Lung microvascular endothelial cell (primary cell): ENCODE data around the gene KRTAP5-6. TPM values are rescaled to one million over a fixed set of nuclear protein-coding genes. Genes with fewer than 3 reads are reported as not detected.
A peak's percentile ranks its signal among the peaks of the same experiment; 100 is the strongest.
"Not testable (repeated sequence)": the region's sequence is repeated elsewhere in the genome, so short reads cannot be mapped to it uniquely, and the experiment has no call there.

Experiments
- DNase-seq, 2 donors: peaks; one replicate each; pipeline versions ENCODE4 v3.0.0 to v3.0.0-alpha.2; 2010; ENCODE audit warnings: low read depth in 2 of 2
- total RNA-seq: library from RNA; depleted of rRNA; stranded (reverse); fragments of >200 nt; gene quantifications from 2 replicates; pipeline ENCODE4 v1.2.1, GENCODE V29; 2014

The KRTAP5-6 gene
- total RNA-seq, 1 donor from 2014 or later: not detected

DNA sequence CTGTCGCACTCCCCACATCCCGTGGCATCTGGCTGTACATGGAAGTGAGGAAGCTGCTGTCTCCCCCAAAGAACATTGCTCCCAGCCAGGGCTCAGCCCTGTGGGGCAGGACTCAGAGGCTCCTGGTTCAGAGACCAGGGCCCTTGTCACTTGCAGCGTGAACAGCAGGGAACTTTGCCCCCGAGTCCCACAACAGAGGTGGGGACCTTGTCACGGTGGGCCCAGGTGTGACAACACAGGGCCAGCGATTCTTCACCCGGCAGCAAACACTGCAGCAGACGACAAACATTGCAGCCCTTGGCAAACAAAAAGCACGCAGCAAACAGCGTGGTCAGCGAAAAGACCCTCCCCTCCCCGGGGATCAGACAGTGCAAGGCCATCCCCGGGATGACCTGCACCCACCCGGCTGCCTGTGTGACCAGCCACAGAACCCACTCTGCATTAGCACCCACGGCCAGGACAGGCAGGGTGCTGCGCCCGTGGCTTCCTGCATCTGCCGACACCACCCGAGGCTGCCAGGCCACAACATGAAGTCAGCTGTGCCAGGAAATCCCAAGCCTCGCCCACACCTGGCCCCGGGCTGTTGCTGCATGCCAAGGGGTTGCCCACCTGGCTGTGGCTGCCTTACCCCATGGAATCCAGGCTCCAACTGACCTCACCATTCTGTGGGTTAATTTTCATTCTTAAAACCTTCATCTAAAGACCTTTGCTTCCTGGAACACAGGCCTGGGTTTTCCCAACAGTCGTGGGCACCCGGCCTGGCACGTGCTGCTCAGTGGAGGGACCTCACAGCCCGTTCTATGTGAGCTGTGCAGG lies 35.3 kb upstream of the KRTAP5-6 start:
- DNase-seq: not testable (repeated sequence)

DNA sequence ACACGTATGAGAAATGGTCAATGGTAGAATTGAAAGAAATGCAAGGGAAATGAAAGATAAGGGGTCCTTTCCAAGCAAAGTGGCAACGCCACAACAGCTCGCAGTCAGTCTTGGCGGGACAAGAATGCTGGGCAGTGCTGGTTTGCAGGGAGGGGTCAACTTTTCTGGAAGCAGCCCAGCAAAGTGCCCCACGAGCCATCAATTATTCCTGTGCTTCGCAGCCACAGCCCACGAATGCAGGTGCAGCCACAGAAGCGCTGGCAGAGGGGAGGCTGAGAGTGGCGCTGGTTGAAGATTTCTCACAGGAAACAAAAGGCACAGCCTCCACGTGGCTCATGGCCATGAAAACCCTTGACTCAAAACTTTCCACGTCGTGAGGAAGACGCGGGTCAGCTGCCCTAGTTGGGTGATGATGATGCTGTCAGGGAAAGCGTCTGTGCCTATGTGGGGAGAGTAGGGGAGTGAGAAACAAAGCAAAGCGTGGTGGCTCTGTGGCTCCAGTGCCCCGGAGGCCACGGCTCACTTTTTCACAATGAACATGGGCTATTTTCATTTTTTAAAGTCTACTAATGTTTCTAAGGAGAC lies 34.2 kb upstream of the KRTAP5-6 start:
- not testable (repeated sequence) for DNase-seq

DNA sequence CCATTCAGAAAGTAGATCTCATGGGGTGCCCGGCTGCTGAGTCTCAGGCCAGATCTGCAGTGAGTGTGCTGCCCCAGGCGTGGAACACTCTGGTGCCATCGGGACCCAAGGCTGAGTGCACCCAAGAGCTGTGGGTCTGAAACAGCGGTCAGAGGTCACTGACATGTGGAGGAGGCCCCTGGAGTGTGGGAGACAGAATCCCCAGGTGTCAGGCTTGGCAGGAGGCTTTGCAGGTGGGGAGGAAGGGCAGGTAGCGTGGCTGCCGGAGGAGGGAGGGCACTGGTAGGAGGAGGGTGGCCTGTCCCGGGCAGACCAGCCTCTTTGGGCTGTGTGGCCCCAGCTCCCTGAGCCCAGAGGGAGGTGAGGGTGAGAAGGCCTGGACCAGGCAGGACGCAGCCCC lies 31.7 kb upstream of the KRTAP5-6 start:
- no peak for DNase-seq

DNA sequence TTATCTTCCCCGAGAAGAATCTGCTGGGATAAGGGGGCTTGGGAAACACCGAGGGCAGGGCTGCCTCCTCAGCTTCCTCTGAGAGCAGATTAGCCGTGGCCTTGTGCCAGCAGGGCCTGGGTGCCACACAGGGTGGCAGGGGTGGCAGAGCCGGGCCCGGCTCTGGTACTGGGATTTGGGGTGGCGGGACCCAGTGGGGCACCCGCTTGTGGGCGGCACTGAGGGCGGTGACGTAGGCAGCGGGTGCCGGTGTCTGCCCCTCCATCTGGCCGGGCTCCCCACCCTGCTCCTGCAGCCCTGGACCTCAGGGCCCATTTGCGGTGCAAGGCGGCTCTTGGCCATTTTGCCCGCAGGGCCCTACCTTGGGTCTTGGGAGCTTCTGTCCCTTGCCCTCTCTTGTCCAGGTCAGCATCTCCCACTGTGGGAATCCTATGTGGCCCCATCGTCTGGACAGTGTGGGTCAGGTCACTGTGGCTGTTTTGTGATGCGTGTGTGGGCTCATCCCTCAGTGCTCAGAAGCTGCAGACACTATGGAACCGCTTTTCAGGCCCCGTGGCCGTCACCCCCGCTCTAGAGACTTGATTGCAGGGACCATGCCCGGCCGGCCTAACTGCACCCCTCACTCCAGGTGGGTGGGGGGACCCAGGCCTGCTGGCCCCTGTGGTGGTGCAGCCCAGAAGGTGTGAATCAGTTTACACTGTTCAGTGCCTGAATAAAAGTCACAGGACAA lies 29.7 kb upstream of the KRTAP5-6 start:
- DNase-seq: no peak

DNA sequence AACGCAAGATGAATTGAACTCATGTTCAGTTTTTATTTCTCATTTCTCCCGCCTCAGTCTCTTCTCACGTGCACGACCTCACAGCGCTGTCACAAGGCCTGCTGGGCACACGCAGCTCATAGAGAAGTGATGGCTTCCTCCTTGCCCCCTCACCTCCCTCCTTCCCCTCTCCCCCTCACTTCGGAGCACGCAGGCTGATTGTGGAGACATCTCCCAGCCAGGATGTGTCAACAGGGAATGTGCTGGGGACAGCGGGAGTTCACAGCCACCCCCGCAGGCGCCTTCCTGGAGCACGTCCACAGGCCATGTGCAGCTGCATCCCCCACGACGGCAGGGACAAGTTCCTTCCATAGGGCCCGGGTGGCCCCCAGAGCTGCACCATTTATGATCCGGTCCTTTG lies 29.1 kb upstream of the KRTAP5-6 start:
- DNase-seq: peak in 1 of 2 donors; percentile 34

DNA sequence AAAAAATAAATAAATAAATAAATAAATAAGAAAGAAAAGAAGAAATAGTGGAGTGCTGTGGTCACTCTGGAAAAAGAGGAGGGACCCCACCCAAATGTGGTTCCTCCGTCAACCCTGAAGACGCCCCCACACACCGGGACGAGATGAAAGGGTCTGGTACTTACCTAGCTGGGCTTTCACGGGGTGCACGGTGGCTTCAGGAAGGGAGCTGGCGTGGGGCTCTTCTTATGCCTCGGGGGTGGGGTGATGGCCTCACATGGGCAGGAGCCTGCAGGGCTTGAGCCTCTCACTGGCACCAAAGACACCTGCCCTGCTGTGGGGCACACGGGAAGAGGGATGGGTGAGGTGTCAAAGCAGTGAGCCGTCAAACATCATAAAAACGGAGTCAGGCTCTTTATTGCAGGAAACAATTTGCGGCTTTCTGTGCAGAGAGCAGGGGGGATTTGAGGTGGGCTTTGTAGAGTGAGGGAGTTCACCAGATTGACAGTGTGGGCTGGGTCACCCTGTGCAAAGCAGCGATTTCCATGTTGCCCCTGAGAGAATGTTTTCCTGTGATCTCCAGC lies 28.0 kb upstream of the KRTAP5-6 start:
- DNase-seq: no peak

DNA sequence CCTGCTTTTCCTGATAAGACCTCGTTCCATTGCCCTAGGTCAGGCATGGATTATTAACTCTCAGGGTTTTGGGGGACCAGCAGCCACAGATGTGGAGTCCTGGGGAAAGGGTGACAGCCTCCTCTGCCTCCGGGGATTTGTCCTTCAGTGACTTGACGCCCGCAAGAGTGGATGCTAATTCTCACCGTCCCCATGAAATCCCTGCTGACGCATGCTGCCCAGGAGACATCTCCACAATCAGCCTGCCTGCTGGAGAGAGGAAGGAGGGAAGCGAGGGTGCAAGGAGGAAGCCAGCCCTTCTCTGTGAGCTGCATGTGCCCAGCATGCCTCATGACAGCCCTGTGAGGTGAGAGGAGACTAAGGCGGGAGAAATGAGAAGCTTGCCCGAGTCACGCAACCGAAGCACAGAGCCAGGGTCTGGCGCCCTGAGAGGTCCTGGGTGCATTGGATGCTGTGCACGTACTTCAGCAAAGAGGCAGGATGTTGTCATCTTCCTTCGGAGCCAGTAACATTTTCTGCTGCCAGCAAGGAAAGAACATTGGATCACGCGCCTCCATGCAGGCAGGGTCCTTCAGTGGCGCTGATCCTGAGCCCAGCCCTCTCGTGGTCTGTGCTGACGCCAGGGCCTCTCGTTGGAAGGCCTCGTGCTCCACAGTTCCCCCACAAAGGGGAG lies 27.3 kb upstream of the KRTAP5-6 start:
- DNase-seq: no peak

DNA sequence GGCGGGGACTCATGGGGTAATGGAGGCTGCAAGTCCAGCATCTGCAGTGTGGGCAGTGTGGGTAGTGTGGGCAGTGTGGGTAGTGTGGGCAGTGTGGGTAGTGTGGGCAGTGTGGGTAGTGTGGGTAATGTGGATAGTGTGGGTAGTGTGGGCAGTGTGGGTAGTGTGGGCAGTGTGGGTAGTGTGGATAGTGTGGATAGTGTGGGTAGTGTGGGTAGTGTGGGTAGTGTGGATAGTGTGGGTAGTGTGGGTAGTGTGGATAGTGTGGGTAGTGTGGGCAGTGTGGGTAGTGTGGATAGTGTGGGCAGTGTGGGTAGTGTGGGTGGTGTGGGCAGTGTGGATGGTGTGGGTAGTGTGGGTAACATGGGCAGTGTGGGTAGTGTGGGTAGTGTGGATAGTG lies 26.5 kb upstream of the KRTAP5-6 start:
- not testable (repeated sequence) for DNase-seq

DNA sequence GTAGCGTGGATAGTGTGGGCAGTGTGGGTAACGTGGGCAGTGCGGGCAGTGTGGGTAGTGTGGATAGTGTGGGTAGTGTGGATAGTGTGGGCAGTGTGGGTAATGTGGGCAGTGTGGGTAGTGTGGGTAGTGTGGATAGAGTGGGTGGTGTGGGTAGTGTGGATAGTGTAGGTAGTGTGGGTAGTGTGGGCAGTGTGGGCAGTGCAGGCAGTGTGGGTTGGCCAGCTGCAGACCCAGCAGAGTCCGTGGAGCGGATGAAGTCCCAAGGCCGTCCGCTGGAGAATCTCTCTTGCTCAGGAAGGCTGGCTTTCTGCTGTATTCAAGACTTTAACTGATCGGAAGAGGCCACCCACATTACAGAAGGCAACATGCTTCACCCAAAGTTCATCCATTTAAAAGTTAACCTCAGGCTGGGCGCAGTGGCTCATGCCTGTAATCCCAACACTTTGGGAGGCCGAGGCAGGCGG lies 26.1 kb upstream of the KRTAP5-6 start:
- DNase-seq: no peak

DNA sequence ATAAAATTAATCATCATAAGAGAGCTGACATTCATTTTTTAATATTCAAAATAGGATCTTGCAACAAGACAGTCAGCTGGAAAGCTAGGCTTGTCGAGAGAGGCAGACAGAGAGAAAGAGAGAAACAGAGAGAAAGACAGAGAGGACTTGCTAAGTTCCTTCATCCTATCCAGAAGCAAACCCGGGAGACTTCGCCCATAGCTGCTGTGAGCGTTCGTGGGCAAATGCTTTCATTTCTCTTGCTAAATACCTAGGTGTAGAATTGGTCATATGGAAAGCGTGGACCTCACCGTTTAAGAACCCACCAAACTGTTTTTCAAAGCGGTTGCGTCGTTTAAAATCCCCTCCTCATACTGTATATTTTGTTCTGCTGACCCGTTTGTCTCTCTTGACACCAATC lies 25.3 kb upstream of the KRTAP5-6 start:
- DNase-seq: no peak

DNA sequence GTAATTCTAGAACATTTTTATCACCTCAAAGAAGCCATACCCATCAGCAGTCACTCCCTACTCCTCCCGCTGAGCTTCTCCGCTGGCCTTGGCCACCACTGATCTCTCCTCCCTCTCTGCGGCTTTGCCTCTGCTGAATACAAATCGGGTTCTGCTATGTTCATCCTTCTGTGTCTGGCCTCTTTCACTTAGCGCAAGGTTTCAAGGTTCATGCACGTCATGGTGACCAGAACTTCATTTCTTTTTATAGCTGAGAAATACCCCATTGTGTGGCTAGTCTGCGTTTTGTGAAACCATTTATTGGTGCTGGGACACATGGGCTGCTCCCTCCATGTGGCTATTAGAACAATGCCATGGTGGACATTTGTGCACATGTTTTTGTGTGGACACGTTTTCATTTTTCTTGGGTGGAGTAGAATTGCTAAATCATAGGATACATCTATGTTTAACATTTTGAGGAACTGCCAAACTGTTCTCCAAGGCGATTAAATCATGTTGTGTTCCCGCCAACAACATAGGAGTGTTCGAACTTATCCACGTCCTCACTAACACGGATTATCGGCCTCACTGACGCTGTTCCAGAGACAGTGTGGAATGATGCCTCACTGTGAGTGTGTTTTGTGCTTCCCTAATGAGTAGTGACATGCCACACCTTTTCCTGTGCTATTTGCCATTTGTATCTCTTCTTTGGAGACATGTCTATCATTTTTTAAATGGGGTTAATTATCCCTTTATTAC lies 24.2 kb upstream of the KRTAP5-6 start:
- DNase-seq: peak in 1 of 2 donors; percentile 84

DNA sequence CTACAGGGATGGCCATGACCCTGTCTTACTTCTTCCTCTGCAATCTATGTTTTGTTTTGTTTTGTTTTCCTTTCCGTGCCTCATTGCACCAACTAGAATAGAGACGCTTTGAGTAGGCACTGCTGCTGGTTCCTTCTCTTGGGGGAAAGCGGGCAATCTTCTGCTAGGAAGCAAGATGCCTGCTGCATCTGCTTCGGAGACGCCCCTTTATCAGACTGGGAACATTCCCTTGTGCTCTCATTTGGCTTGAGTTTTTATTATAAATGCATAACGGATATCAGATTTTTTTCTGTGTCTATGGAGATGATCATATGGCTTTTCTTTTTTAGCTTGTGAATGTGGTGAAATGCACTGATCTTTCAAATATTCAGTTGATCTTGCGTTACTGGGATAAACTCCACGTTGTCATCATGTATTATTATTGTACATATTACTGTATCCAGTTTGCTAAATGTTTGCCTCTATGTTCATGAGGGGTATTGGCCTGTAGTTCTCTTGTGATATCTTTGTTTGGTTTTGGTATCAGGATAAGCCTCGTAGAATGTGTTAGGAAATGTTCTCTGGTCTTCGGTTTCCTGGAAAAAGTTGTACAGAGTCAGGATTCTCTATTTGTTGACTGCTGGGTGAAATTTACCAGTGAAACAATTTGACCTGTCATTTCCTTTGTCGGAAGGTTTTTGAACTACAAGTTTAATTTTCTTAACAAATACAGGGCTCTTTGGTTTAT lies 23.4 kb upstream of the KRTAP5-6 start:
- DNase-seq: peak in 1 of 2 donors; percentile 95

DNA sequence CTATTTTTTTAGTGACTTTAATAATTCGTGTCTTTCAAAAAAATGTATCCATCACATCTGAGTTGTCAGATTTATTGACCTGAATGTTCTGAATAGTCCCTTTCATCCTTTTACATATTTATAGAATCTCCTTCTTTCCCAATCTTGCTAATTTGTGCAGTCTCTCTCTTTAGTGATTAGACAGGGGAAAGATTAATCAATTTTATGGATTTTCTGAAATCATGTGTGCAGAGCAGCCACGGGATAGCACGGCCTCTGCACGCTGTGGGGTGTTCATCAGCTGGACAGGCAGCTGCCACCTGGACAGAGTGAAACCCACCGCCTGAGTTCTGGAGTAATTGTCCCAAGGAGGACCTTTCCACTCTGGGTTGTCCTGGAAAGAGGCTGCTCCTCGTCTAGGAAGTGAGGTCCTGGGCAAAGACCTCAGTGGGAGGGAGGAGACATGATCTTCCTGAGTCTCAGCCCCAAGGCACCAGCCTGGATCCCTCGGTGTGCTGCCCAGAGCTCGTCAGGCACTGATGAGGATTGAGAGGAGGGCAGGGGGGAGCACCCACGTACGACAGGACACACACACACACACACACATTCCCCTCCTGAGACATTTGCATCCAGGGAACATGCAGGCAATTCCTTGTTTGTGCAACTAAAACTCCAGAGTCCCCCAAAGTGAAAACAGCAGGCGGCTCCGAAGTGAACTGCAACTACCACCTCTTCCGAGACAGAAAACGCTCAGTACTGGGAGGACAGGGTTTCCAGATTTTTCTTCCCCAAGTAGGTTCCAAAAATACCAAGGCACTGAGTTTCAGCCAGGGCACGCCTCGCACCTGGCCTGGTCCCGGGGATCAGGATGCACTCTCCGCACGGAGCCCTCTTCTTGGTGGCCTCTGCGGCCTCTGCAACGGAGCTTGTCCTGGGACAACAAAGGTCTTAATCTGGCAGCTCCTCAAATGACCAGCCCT lies 22.5 kb upstream of the KRTAP5-6 start:
- peak in 1 of 2 donors; percentile 63 for DNase-seq

DNA sequence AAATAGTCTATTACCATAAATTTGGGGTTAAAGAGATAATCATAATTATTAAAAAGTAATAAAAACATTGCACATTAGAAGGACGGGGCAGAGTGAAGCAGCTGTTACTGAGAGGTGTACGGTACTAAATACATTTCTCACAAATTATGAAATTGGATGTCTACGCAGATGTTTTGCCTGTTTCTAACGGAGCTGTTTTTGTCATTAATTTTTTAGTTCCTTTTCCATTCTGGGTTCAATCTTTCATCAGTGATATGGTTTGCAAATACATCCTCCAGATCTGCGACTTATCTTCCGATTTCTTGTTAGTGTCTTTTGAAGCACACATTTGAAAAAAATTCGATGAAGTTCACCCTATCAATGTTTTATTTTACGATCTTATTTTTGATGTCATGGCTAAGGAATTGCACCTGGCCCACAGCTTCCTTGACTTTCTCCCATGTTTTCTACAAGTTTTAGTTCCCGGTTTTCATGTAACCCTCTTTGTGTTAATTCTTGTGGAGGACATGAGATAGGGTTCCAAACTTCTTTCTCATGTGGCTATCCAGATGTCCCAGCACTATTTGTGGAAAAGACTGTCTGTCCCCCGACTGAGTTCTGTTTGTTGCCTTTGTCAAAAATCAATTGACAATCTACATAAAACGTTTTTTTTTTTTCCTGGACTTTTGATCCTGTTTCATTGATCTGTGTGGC lies 21.3 kb upstream of the KRTAP5-6 start:
- no peak for DNase-seq

DNA sequence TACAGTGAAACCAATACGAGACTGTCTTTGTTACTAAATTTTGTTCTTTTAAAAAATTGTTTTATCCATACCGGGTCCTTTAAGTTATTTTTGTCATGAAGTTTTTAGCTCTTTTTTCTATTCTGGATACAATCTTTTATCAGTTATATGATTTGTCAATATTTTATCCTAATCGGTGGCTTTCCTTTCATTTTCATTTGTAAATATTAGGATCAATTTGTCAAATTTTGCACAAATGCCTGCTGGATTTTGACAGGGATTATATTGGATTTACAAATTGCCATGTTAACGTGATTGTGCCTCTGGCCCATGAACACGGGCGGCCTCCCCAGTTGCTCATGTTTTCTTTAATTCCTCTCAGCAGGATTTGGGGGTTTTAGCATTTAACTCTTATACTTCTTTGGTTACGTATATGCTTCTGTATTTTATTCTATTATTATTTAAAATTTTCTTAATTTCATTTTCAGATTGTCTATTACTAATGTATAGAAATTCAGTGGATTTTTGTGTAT lies 20.7 kb upstream of the KRTAP5-6 start:
- DNase-seq: no peak

DNA sequence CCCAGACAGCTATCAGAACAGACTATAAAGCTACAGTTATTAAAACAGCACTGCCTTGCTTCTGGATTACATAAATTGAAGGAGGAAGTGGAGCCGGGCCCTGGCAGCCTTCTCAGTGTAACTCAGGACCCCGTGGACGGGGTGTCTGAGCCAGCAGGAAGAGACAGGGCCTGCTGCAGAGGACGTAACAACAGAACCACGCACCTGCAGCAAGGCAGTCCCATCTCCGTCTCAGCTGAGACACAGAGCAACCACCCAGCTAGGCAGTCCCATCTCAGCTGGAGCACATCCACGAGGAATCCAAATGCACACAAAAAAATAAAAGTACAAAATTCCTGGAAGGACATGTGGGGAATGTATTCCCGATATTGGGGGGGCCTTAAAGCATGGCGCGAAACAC lies 17.1 kb upstream of the KRTAP5-6 start:
- DNase-seq: no peak

DNA sequence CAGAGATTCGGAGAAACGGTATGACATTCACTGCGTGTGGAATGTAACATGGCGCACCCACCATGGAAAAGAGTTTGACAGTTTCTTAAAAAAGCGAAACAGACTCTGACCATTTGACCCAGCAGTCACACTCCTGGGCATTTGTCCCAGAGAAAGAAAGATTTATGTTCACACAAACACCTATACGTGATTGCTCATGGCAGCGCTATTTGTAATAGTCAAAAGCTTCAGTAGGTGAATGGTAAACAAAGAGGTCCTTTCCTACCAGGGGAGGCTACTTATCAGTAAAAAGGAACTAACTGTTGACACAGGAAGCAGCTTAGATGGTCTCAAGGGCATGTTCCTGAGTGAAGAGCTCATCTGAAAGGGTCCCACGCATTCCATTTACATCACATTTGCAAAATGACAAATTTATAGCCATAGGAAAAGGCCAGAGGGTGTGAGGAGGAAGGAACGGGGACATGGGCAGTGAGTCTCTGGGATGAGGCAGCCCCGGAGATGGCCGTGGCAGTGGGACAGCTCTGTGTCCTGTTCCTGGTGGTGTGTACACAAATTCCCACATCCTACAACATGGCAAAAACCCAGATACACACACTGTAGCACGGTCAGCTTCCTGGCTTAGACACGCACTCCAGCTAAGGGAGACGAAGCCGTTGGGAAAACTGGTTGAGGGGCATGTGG lies 14.6 kb upstream of the KRTAP5-6 start:
- DNase-seq: peak in 1 of 2 donors; percentile 100
